ENCODE results near the gene HFM1.
"Not testable (repeated sequence)": the region's sequence is repeated elsewhere in the genome, so short reads cannot be mapped to it uniquely, and the experiment has no call there.

Gene HFM1

GRCh38 chr1:91440847-91441246, 36.2 kb upstream of the HFM1 start:
- Histone ChIP-seq H3K23ac (ENCODE audit: low read length) (no peak overlapping the region), H3K79me2 (ENCODE audit: control insufficient read depth, insufficient read depth, low read length) (no peaks in the 10 kb centered on the region), H2BK5ac (ENCODE audit: low read length) (no peak overlapping the region), H3K18ac (ENCODE audit: low read length) (no peak overlapping the region), H3K56ac (ENCODE audit: low read length) (no peak overlapping the region), H3K79me1 (ENCODE audit: low read length) (no peaks in the 10 kb centered on the region), H3K36me3 (ENCODE audit: control insufficient read depth, insufficient read depth, low read length) (no peaks in the 10 kb centered on the region), H3K9ac (ENCODE audit: low read length) (no peak overlapping the region), H3K4me1 (ENCODE audit: control insufficient read depth, low read depth, low read length) (no peaks in the 10 kb centered on the region), H3K4me3 (ENCODE audit: low read length) (no peak overlapping the region), H4K5ac (ENCODE audit: low read length) (no peak overlapping the region), H4K8ac (ENCODE audit: low read depth, low read length) (no peak overlapping the region), H3K4me2 (ENCODE audit: low read length) (no peak overlapping the region), H2BK15ac (replicated peaks; ENCODE audit: low read depth) (no peak overlapping the region), H3K27me3 (ENCODE audit: insufficient read depth, low read length, poor library complexity) (no peaks in the 10 kb centered on the region), H2AK5ac (ENCODE audit: low read length) (no peak overlapping the region), H2BK120ac (ENCODE audit: low read depth, low read length) (no peak overlapping the region), H3K4ac (ENCODE audit: low read depth, low read length) (no peak overlapping the region), H3K27ac (ENCODE audit: low read depth, low read length) (no peak overlapping the region)
- DNase-seq = peak; percentile 5
- WGBS (ENCODE audit: extremely low coverage, insufficient coverage, low lambda C conversion rate) = no CpG with 5 or more reads among the region's 1 CpG

GRCh38 chr1:91439016-91439415, 34.4 kb upstream of the HFM1 start:
- no peak overlapping the region for H3K23ac ChIP-seq (ENCODE audit: low read length)
- no peak for DNase-seq
- no peak overlapping the region for H4K8ac ChIP-seq (ENCODE audit: low read depth, low read length)
- H3K79me1 ChIP-seq (ENCODE audit: low read length) = no peaks in the 10 kb centered on the region
- no peak overlapping the region for H3K9ac ChIP-seq (ENCODE audit: low read length)
- H3K27me3 ChIP-seq (ENCODE audit: insufficient read depth, low read length, poor library complexity) = no peaks in the 10 kb centered on the region
- H4K5ac ChIP-seq (ENCODE audit: low read length) = no peak overlapping the region
- no peaks in the 10 kb centered on the region for H3K36me3 ChIP-seq (ENCODE audit: control insufficient read depth, insufficient read depth, low read length)
- H3K56ac ChIP-seq (ENCODE audit: low read length) = no peak overlapping the region
- H3K4ac ChIP-seq (ENCODE audit: low read depth, low read length) = no peak overlapping the region
- no peak overlapping the region for H3K27ac ChIP-seq (ENCODE audit: low read depth, low read length)
- no peaks in the 10 kb centered on the region for H3K79me2 ChIP-seq (ENCODE audit: control insufficient read depth, insufficient read depth, low read length)
- H3K4me1 ChIP-seq (ENCODE audit: control insufficient read depth, low read depth, low read length) = no peaks in the 10 kb centered on the region
- H3K18ac ChIP-seq (ENCODE audit: low read length) = no peak overlapping the region
- no peak overlapping the region for H3K4me3 ChIP-seq (ENCODE audit: low read length)
- no peak overlapping the region for H2BK120ac ChIP-seq (ENCODE audit: low read depth, low read length)
- no peak overlapping the region for H2AK5ac ChIP-seq (ENCODE audit: low read length)
- no peak overlapping the region for H3K4me2 ChIP-seq (ENCODE audit: low read length)
- H2BK5ac ChIP-seq (ENCODE audit: low read length) = no peak overlapping the region
- H2BK15ac ChIP-seq (replicated peaks; ENCODE audit: low read depth) = no peak overlapping the region

GRCh38 chr1:91428182-91428798, 23.7 kb upstream of the HFM1 start:
- WGBS (ENCODE audit: extremely low coverage, insufficient coverage, low lambda C conversion rate) = no CpG with 5 or more reads among the region's 13 CpGs

GRCh38 chr1:91427741-91428140, 23.1 kb upstream of the HFM1 start:
- Histone ChIP-seq H3K56ac (ENCODE audit: low read length) (no peak overlapping the region), H3K23ac (ENCODE audit: low read length) (no peak overlapping the region), H3K4me1 (ENCODE audit: control insufficient read depth, low read depth, low read length) (no peaks in the 10 kb centered on the region), H3K27me3 (ENCODE audit: insufficient read depth, low read length, poor library complexity) (no peaks in the 10 kb centered on the region), H3K79me1 (ENCODE audit: low read length) (no peaks in the 10 kb centered on the region), H2BK120ac (ENCODE audit: low read depth, low read length) (no peak overlapping the region), H3K79me2 (ENCODE audit: control insufficient read depth, insufficient read depth, low read length) (no peaks in the 10 kb centered on the region), H3K36me3 (ENCODE audit: control insufficient read depth, insufficient read depth, low read length) (no peaks in the 10 kb centered on the region), H2BK15ac (replicated peaks; ENCODE audit: low read depth) (no peak overlapping the region), H3K27ac (ENCODE audit: low read depth, low read length) (no peak overlapping the region), H4K8ac (ENCODE audit: low read depth, low read length) (no peak overlapping the region), H3K18ac (ENCODE audit: low read length) (no peak overlapping the region), H3K9ac (ENCODE audit: low read length) (no peak overlapping the region), H4K5ac (ENCODE audit: low read length) (no peak overlapping the region), H3K4ac (ENCODE audit: low read depth, low read length) (no peak overlapping the region), H2AK5ac (ENCODE audit: low read length) (no peak overlapping the region), H3K4me2 (ENCODE audit: low read length) (no peak overlapping the region), H3K4me3 (ENCODE audit: low read length) (no peak overlapping the region), H2BK5ac (ENCODE audit: low read length) (no peak overlapping the region)
- no CpG with 5 or more reads among the region's 13 CpGs for WGBS (ENCODE audit: extremely low coverage, insufficient coverage, low lambda C conversion rate)
- no peak for DNase-seq

More at GRCh38 chr1:91428182-91428798, 23.7 kb upstream of the HFM1 start:
- no peak overlapping the region for H2BK120ac ChIP-seq (ENCODE audit: low read depth, low read length)
- no peak overlapping the region for H3K27ac ChIP-seq (ENCODE audit: low read depth, low read length)
- DNase-seq = peak; percentile 65
- no peak overlapping the region for H3K4me3 ChIP-seq (ENCODE audit: low read length)
- H3K4me2 ChIP-seq (ENCODE audit: low read length) = no peak overlapping the region
- no peak overlapping the region for H4K5ac ChIP-seq (ENCODE audit: low read length)
- no peaks in the 10 kb centered on the region for H3K36me3 ChIP-seq (ENCODE audit: control insufficient read depth, insufficient read depth, low read length)
- H3K79me1 ChIP-seq (ENCODE audit: low read length) = no peaks in the 10 kb centered on the region
- no peak overlapping the region for H3K23ac ChIP-seq (ENCODE audit: low read length)
- no peaks in the 10 kb centered on the region for H3K27me3 ChIP-seq (ENCODE audit: insufficient read depth, low read length, poor library complexity)
- no peaks in the 10 kb centered on the region for H3K79me2 ChIP-seq (ENCODE audit: control insufficient read depth, insufficient read depth, low read length)
- no peaks in the 10 kb centered on the region for H3K4me1 ChIP-seq (ENCODE audit: control insufficient read depth, low read depth, low read length)
- no peak overlapping the region for H3K9ac ChIP-seq (ENCODE audit: low read length)
- no peak overlapping the region for H2BK5ac ChIP-seq (ENCODE audit: low read length)
- no peak overlapping the region for H3K18ac ChIP-seq (ENCODE audit: low read length)
- no peak overlapping the region for H4K8ac ChIP-seq (ENCODE audit: low read depth, low read length)
- peak overlapping the region; percentile 34 for H3K56ac ChIP-seq (ENCODE audit: low read length)
- H3K4ac ChIP-seq (ENCODE audit: low read depth, low read length) = no peak overlapping the region
- no peak overlapping the region for H2BK15ac ChIP-seq (replicated peaks; ENCODE audit: low read depth)
- no peak overlapping the region for H2AK5ac ChIP-seq (ENCODE audit: low read length)

- H3K56ac ChIP-seq (ENCODE audit: low read length); H3K79me2 ChIP-seq (ENCODE audit: control insufficient read depth, insufficient read depth, low read length); H2AK5ac ChIP-seq (ENCODE audit: low read length); H3K9ac ChIP-seq (ENCODE audit: low read length); H3K27me3 ChIP-seq (ENCODE audit: insufficient read depth, low read length, poor library complexity); H3K18ac ChIP-seq (ENCODE audit: low read length); H2BK5ac ChIP-seq (ENCODE audit: low read length); H3K4me1 ChIP-seq (ENCODE audit: control insufficient read depth, low read depth, low read length); H3K27ac ChIP-seq (ENCODE audit: low read depth, low read length); H3K4me3 ChIP-seq (ENCODE audit: low read length); DNase-seq; H3K36me3 ChIP-seq (ENCODE audit: control insufficient read depth, insufficient read depth, low read length); H3K23ac ChIP-seq (ENCODE audit: low read length); H4K8ac ChIP-seq (ENCODE audit: low read depth, low read length); H3K79me1 ChIP-seq (ENCODE audit: low read length); H4K5ac ChIP-seq (ENCODE audit: low read length); H2BK120ac ChIP-seq (ENCODE audit: low read depth, low read length); H2BK15ac ChIP-seq (replicated peaks; ENCODE audit: low read depth); H3K4ac ChIP-seq (ENCODE audit: low read depth, low read length); H3K4me2 ChIP-seq (ENCODE audit: low read length): not testable (repeated sequence)
- no CpG with 5 or more reads among the region's 4 CpGs for WGBS (ENCODE audit: extremely low coverage, insufficient coverage, low lambda C conversion rate)
Measured at GRCh38 chr1:91422523-91422922, 17.9 kb upstream of the HFM1 start.

- H3K27me3 ChIP-seq (ENCODE audit: insufficient read depth, low read length, poor library complexity) = no peaks in the 10 kb centered on the region
- no peaks in the 10 kb centered on the region for H3K79me2 ChIP-seq (ENCODE audit: control insufficient read depth, insufficient read depth, low read length)
- no peak overlapping the region for H3K18ac ChIP-seq (ENCODE audit: low read length)
- no peaks in the 10 kb centered on the region for H3K36me3 ChIP-seq (ENCODE audit: control insufficient read depth, insufficient read depth, low read length)
- no peak overlapping the region for H3K56ac ChIP-seq (ENCODE audit: low read length)
- H4K5ac ChIP-seq (ENCODE audit: low read length) = no peak overlapping the region
- no peak overlapping the region for H3K4ac ChIP-seq (ENCODE audit: low read depth, low read length)
- H2BK15ac ChIP-seq (replicated peaks; ENCODE audit: low read depth) = no peak overlapping the region
- no peak overlapping the region for H3K9ac ChIP-seq (ENCODE audit: low read length)
- DNase-seq = no peak
- no peak overlapping the region for H3K4me2 ChIP-seq (ENCODE audit: low read length)
- H3K4me3 ChIP-seq (ENCODE audit: low read length) = no peak overlapping the region
- H3K79me1 ChIP-seq (ENCODE audit: low read length) = no peaks in the 10 kb centered on the region
- no peak overlapping the region for H2BK5ac ChIP-seq (ENCODE audit: low read length)
- H3K23ac ChIP-seq (ENCODE audit: low read length) = no peak overlapping the region
- H2AK5ac ChIP-seq (ENCODE audit: low read length) = no peak overlapping the region
- H4K8ac ChIP-seq (ENCODE audit: low read depth, low read length) = no peak overlapping the region
- no peak overlapping the region for H3K27ac ChIP-seq (ENCODE audit: low read depth, low read length)
- H2BK120ac ChIP-seq (ENCODE audit: low read depth, low read length) = no peak overlapping the region
- H3K4me1 ChIP-seq (ENCODE audit: control insufficient read depth, low read depth, low read length) = no peaks in the 10 kb centered on the region
Measured at GRCh38 chr1:91412371-91412770, 7.7 kb upstream of the HFM1 start.

Data from mesendoderm (in vitro differentiated cells).